PC-9 (cell line): ENCODE results near the gene ATG10. TPM values are rescaled to one million over a fixed set of nuclear protein-coding genes. Genes with fewer than 3 reads are reported as not detected.

Experiments
- BruUV-seq: library from RNA; stranded (reverse); fragments of 400-500 nt; replicated peaks from 2 replicates; lab custom pipeline; 2021; lab: Mats Ljungman, UMichigan
- CTCF ChIA-PET: fragments of 300-600 bp; sonication (Branson Sonifier 250); formaldehyde crosslinking; loops from one replicate; lab custom pipeline; 2022; ENCODE audit warnings: antibody characterized with exemption; lab: Charles Lee
- POLR2A ChIA-PET: fragments of 300-600 bp; sonication (Branson Sonifier 250); formaldehyde crosslinking; loops from one replicate; lab custom pipeline; 2022; ENCODE audit warnings: antibody characterized with exemption; ENCODE audit not compliant: unreplicated experiment; lab: Charles Lee
- DNase-seq, 2 experiments: peaks; one replicate each; pipeline versions ENCODE4 v3.0.0 to v3.0.0-alpha.2; 2015 to 2022; ENCODE audit warnings: mixed read lengths in 1 of 2
- H2AFZ ChIP-seq: fragments of 200-600 bp; sonication (generic); 2 replicates; pipeline ENCODE4 v1.8.1; 2017; ENCODE audit warnings: antibody characterized with exemption
- H3F3A ChIP-seq: fragments of 200-600 bp; sonication (generic); 2 replicates; pipeline ENCODE4 v1.8.1; 2017; ENCODE audit warnings: antibody characterized with exemption, mild to moderate bottlenecking, low read depth; ENCODE audit not compliant: insufficient read depth
- H3K27ac ChIP-seq: fragments of 200-600 bp; sonication (generic); 2 replicates; pipeline ENCODE4 v1.6.1; 2016; ENCODE audit warnings: mixed run types
- H3K27me3 ChIP-seq: fragments of 200-600 bp; sonication (generic); 2 replicates; pipeline ENCODE4 v1.6.1; 2016; ENCODE audit warnings: low read depth, mixed run types; ENCODE audit not compliant: insufficient read depth
- H3K36me3 ChIP-seq: fragments of 200-600 bp; sonication (generic); 2 replicates; pipeline ENCODE4 v1.6.1; 2016; ENCODE audit warnings: low read depth, mixed run types
- H3K4me1 ChIP-seq: fragments of 200-600 bp; sonication (generic); replicated peaks from 2 replicates; pipeline ENCODE4 v1.6.1; 2016; ENCODE audit warnings: mixed run types; ENCODE audit not compliant: insufficient read depth
- H3K4me2 ChIP-seq: fragments of 200-600 bp; sonication (generic); 2 replicates; pipeline ENCODE4 v1.6.1; 2017; ENCODE audit warnings: mixed run types
- H3K4me3 ChIP-seq: fragments of 200-600 bp; sonication (generic); 2 replicates; pipeline ENCODE4 v1.6.1; 2016; ENCODE audit warnings: mixed run types
- H3K79me2 ChIP-seq: fragments of 200-600 bp; sonication (generic); 2 replicates; pipeline ENCODE4 v1.6.1; 2017; ENCODE audit warnings: low read depth, mixed run types
- H3K9me2 ChIP-seq: fragments of 200-600 bp; sonication (generic); 2 replicates; pipeline ENCODE4 v1.8.1; 2017; ENCODE audit warnings: mild to moderate bottlenecking; ENCODE audit not compliant: insufficient read depth
- H3K9me3 ChIP-seq: fragments of 200-600 bp; sonication (generic); 2 replicates; pipeline ENCODE4 v1.8.1; 2016; ENCODE audit warnings: low read depth; ENCODE audit not compliant: insufficient read depth
- H4K20me1 ChIP-seq: fragments of 200-600 bp; sonication (generic); 2 replicates; pipeline ENCODE4 v1.8.1; 2017; ENCODE audit not compliant: insufficient read depth
- CTCF ChIP-seq: fragments of 200-600 bp; sonication (generic); conservative IDR thresholded peaks from 2 replicates; pipeline ENCODE4 v1.6.1; 2017; ENCODE audit warnings: mixed run types, antibody characterized with exemption, mild to moderate bottlenecking, moderate library complexity
- EZH2 ChIP-seq: fragments of 200-600 bp; sonication (generic); IDR thresholded peaks from 2 replicates; pipeline ENCODE4 v1.8.0; 2017; ENCODE audit warnings: antibody characterized with exemption, low read depth
- intact Hi-C: fragments of 100-400 bp; cut with micrococcal nuclease; formaldehyde crosslinking; loops from one replicate; pipeline ENCODE4 v1.10.0; 2022; ENCODE audit not compliant: unreplicated experiment
- total RNA-seq: library from RNA; stranded (reverse); gene quantifications from 2 replicates; pipeline ENCODE4 v1.2.3, GENCODE V29; 2021

Gene ATG10
- total RNA-seq, 1 experiment from 2014 or later, result 12.7 TPM

GRCh38 chr5:82100303-82101077 is 128.7 kb downstream of the ATG10 start:
- Histone ChIP-seq H3K4me2 (no peak overlapping the region), H3K4me1 (no peaks in the 10 kb centered on the region), H3K4me3 (no peak overlapping the region), H3K9me2 (no peaks in the 10 kb centered on the region), H3K36me3 (no peaks in the 10 kb centered on the region), H2AFZ (no peak overlapping the region), H3K27me3 (no peaks in the 10 kb centered on the region), H4K20me1 (no peaks in the 10 kb centered on the region), H3K27ac (no peak overlapping the region), H3F3A (no peaks in the 10 kb centered on the region), H3K79me2 (no peaks in the 10 kb centered on the region), H3K9me3 (no peaks in the 10 kb centered on the region)
- ChIA-PET CTCF (no interaction called here), POLR2A (interaction anchor here (0.6 to 0.7 kb wide), 2 partner anchors 195 to 654 kb away, joined by 24 to 25 read pairs; no protein-coding TSS in a partner anchor)
- no peak for TF ChIP-seq CTCF
- no peak for TF ChIP-seq EZH2
- DNase-seq, result no peak
- no TSS peak for BruUV-seq
- intact Hi-C loops, result loop anchor here (10.0 kb wide), 1 partner anchor 124 kb away; no protein-coding TSS in a partner anchor

- Histone ChIP-seq H3K9me2 (no peaks in the 10 kb centered on the region), H3K79me2 (no peaks in the 10 kb centered on the region), H3K4me2 (no peak overlapping the region), H3K4me3 (no peak overlapping the region), H4K20me1 (no peaks in the 10 kb centered on the region), H3K27me3 (no peaks in the 10 kb centered on the region), H3K36me3 (no peaks in the 10 kb centered on the region), H3K27ac (no peak overlapping the region), H2AFZ (no peak overlapping the region), H3K4me1 (no peaks in the 10 kb centered on the region; the same call in 1 of the 2 replicates), H3K9me3 (no peaks in the 10 kb centered on the region), H3F3A (no peaks in the 10 kb centered on the region)
- intact Hi-C loops, result loop anchor here (10.0 kb wide), 1 partner anchor 120 kb away; no protein-coding TSS in a partner anchor
- POLR2A ChIA-PET, result no interaction called here
- CTCF ChIA-PET, result no interaction called here
- no TSS peak for BruUV-seq
- DNase-seq, result no peak
- TF ChIP-seq EZH2, result no peak
- no peak for TF ChIP-seq CTCF
These were observed 133.0 kb downstream of the ATG10 start for GRCh38 chr5:82104872-82105271.

GRCh38 chr5:82105457-82105856 is 133.6 kb downstream of the ATG10 start:
- Histone ChIP-seq H3K4me3 (no peak overlapping the region), H3K79me2 (no peaks in the 10 kb centered on the region), H3K27ac (no peak overlapping the region), H3K4me2 (no peak overlapping the region), H3K9me2 (no peaks in the 10 kb centered on the region), H2AFZ (no peak overlapping the region), H4K20me1 (no peaks in the 10 kb centered on the region), H3K36me3 (no peaks in the 10 kb centered on the region), H3K27me3 (no peaks in the 10 kb centered on the region), H3K4me1 (no peaks in the 10 kb centered on the region; the same call in 1 of the 2 replicates), H3F3A (no peaks in the 10 kb centered on the region), H3K9me3 (no peaks in the 10 kb centered on the region)
- no peak for DNase-seq
- BruUV-seq, result no TSS peak
- ChIA-PET POLR2A (no interaction called here), CTCF (interaction anchor here (0.6 kb wide), 1 partner anchor 59 kb away, joined by 5 read pairs; no protein-coding TSS in a partner anchor)
- TF ChIP-seq EZH2 (no peak), CTCF (no peak)
- intact Hi-C loops, result loop anchor here (10.0 kb wide), 1 partner anchor 119 kb away; no protein-coding TSS in a partner anchor
